HL-60 (cell line): ENCODE data around the gene MPRIP.

Source experiments
- DNase-seq, 2 experiments: peaks; one replicate each; pipeline ENCODE4 v3.0.0-alpha.2; 2010 to 2020; ENCODE audit warnings: low read depth in 1 of 2, low spot score in 1 of 2
- H3K27ac ChIP-seq: fragments of 250-450 bp; sonication (Bioruptor Pico); replicated peaks from 2 replicates; pipeline ENCODE4 v1.5.1; 2020; ENCODE audit warnings: mild to moderate bottlenecking, moderate library complexity
- H3K27me3 ChIP-seq: fragments of 250-450 bp; sonication (Bioruptor Pico); 2 replicates; pipeline ENCODE4 v1.5.1; 2021; ENCODE audit warnings: mild to moderate bottlenecking, moderate library complexity; ENCODE audit not compliant: insufficient read depth, poor library complexity, severe bottlenecking
- H3K4me3 ChIP-seq: replicated peaks from 2 replicates; pipeline ENCODE4 v1.5.1; 2011; ENCODE audit warnings: mild to moderate bottlenecking, control low read depth, low read length; ENCODE audit not compliant: insufficient read depth
- GABPA ChIP-seq: IDR thresholded peaks from 2 replicates; pipeline ENCODE4 v1.6.1; 2012; ENCODE audit warnings: low read depth
- POLR2AphosphoS5 ChIP-seq: IDR thresholded peaks from 2 replicates; pipeline ENCODE4 v1.6.1; 2012; ENCODE audit warnings: low read depth
- SPI1 ChIP-seq: IDR thresholded peaks from 2 replicates; pipeline ENCODE4 v1.6.1; 2012; ENCODE audit warnings: low read depth, mild to moderate bottlenecking, borderline replicate concordance
- TF ChIP-seq, protein P1 (sequence below): IDR thresholded peaks from one replicate; pipeline ENCODE4 v1.5.1; 2011; ENCODE audit warnings: low read length, control low read depth, inconsistent platforms; ENCODE audit not compliant: insufficient read depth
- TF ChIP-seq, protein P2 (sequence below): IDR thresholded peaks from 2 replicates; pipeline ENCODE4 v1.6.1; 2012; ENCODE audit warnings: low read depth; ENCODE audit not compliant: insufficient replicate concordance

The MPRIP gene

DNA sequence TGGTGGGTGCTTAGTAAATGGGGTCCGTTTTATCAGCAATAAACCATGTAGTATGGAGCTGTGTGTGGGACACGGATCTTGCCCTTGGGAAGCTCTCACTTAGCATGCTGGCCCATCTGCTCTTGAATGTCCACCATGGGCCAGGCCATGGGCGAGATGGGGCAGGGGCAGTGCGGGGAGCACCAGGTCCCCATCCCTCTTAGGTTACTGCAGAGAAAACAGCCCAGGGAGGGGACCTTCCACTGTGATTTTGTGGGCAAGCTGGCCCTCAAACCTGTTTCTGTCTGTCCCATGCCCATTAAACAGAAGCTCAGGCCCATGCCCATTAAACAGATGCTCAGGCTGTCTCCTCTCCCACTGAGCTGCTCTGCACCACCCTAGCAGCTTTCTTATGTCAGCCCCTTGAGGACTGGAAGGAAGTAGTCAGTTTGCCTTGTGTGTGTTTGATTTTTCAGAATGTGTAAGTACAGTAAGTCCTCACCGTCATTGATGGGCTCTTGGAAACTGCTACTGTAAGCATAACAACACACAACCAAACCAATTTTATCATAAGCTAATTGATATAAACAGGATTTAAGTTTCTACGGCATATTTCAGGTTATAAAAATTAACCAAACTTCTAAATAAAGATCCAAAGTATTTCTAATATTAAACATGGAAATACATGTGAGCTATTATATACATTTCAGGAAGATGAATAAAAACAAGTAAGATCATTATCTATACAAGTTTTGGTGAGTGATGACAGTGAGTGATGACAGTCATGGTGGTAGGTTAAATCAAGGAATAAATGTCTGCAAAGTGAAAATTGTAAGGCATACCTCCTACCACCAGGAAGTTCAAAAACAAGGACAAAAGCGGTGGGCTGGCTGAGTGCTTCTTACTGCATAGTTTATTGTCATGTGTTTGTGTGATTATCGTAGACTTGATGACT is 11.5 kb downstream of the MPRIP start:
- Histone ChIP-seq H3K27ac (no peak overlapping the region), H3K4me3 (no peak overlapping the region)
- TF ChIP-seq GABPA (no peak), SPI1 (no peak), POLR2AphosphoS5 (no peak)
- TF ChIP-seq, protein P1, sequence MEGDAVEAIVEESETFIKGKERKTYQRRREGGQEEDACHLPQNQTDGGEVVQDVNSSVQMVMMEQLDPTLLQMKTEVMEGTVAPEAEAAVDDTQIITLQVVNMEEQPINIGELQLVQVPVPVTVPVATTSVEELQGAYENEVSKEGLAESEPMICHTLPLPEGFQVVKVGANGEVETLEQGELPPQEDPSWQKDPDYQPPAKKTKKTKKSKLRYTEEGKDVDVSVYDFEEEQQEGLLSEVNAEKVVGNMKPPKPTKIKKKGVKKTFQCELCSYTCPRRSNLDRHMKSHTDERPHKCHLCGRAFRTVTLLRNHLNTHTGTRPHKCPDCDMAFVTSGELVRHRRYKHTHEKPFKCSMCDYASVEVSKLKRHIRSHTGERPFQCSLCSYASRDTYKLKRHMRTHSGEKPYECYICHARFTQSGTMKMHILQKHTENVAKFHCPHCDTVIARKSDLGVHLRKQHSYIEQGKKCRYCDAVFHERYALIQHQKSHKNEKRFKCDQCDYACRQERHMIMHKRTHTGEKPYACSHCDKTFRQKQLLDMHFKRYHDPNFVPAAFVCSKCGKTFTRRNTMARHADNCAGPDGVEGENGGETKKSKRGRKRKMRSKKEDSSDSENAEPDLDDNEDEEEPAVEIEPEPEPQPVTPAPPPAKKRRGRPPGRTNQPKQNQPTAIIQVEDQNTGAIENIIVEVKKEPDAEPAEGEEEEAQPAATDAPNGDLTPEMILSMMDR, result no peak
- TF ChIP-seq, protein P2, sequence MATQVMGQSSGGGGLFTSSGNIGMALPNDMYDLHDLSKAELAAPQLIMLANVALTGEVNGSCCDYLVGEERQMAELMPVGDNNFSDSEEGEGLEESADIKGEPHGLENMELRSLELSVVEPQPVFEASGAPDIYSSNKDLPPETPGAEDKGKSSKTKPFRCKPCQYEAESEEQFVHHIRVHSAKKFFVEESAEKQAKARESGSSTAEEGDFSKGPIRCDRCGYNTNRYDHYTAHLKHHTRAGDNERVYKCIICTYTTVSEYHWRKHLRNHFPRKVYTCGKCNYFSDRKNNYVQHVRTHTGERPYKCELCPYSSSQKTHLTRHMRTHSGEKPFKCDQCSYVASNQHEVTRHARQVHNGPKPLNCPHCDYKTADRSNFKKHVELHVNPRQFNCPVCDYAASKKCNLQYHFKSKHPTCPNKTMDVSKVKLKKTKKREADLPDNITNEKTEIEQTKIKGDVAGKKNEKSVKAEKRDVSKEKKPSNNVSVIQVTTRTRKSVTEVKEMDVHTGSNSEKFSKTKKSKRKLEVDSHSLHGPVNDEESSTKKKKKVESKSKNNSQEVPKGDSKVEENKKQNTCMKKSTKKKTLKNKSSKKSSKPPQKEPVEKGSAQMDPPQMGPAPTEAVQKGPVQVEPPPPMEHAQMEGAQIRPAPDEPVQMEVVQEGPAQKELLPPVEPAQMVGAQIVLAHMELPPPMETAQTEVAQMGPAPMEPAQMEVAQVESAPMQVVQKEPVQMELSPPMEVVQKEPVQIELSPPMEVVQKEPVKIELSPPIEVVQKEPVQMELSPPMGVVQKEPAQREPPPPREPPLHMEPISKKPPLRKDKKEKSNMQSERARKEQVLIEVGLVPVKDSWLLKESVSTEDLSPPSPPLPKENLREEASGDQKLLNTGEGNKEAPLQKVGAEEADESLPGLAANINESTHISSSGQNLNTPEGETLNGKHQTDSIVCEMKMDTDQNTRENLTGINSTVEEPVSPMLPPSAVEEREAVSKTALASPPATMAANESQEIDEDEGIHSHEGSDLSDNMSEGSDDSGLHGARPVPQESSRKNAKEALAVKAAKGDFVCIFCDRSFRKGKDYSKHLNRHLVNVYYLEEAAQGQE, result no peak

DNA sequence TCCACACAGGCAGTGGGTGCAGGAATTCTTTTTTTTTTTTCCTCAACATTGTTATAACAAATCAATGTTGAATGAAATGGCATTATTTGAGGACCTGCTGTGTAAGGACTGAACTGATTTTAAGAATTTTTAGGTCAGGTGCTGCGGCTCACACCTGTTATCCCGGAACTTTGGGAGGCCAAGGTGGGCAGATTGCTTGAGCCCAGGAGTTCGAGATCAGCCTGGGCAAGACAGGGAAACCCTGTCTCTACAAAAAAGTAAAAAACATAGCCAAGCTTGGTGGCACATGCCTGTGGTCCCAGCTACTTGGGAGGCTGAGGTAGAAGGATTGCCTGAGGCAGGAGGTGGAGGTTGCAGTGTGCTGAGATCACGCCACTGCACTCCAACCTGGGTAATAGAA is 12.4 kb downstream of the MPRIP start:
- no peak for DNase-seq
- Histone ChIP-seq H3K27ac (no peak overlapping the region), H3K4me3 (no peak overlapping the region), H3K27me3 (no peaks in the 10 kb centered on the region)
- TF ChIP-seq, protein P1, result no peak
- no peak for TF ChIP-seq SPI1

More for the DNA sequence above, 11.5 kb downstream of the MPRIP start:
- H3K27me3 ChIP-seq, result no peaks in the 10 kb centered on the region
- DNase-seq, result no peak

DNA sequence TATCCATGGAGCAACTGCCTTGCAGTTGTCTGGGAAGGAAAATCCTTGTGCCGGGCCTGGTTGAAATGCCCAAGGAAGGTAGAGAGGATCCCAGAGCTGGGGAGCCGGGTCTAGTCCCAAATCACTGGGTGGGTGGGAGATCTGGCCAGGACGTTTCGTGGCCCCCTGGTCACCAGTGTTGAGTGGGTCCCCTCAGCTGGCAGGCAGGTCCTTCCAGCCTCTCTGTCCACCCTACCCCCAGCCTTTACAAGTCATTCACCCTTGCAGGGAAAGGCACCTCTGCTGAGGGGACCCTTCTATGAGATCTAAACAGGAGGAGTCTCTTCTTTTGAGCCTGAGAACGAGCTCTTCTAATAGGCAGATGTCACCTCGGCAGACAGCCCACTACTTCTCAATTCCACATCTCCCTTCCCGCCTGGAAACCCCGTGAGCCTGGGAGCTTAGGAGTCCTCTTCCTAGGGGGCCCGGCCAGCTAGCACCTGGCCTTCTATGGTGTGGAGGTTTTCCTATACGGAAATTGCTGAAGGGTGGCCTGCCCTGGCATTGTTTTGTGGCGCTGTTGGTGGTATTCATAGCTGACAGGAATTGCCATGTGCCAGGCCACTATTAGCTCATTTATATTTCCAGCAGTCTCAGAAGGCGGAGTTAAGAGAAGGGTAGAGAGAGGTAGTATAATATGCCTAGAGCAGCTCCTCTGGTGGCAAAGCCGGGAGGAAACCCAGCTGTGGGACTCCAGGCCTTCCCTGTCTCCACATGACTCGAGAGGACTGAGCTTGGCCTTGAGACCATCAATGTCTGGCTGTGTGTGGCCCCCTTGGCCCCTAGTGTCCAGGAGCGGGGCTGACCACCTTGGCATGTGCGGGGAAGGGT is 13.3 kb downstream of the MPRIP start:
- no peak overlapping the region for H3K27ac ChIP-seq
- no peaks in the 10 kb centered on the region for H3K27me3 ChIP-seq
- H3K4me3 ChIP-seq, result no peak overlapping the region
- TF ChIP-seq, protein P1, result no peak
- TF ChIP-seq SPI1 (no peak), GABPA (no peak)
- DNase-seq, result no peak

DNA sequence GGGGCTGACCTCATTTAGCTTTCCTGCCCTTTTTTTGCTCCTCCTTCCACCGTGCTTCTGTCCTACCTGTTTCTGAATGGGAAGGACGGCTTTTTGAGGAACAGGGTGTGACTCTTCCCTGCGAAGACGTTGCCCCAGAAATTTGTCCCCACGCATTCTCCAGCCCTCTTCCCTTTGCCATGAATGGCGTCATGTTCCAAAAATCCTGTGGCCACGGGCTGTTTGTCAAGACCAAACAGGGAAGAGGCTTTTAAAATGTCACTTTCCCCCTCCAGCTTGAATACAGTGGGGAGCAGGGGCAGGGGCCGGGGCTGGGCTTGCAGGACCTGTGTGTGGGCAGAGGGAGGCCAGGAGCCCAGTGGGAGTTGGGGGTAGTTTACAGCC is 13.9 kb downstream of the MPRIP start:
- DNase-seq, result no peak
- no peaks in the 10 kb centered on the region for H3K27me3 ChIP-seq
- no peak overlapping the region for H3K27ac ChIP-seq
- TF ChIP-seq SPI1, result no peak
- TF ChIP-seq, protein P2, result no peak
- TF ChIP-seq GABPA, result no peak
- TF ChIP-seq, protein P1, result no peak
- TF ChIP-seq POLR2AphosphoS5, result no peak
- H3K4me3 ChIP-seq, result no peak overlapping the region
